Bronchial epithelial cell (primary cell): ENCODE measurements around the gene SLC35G2. TPM values are rescaled to one million over a fixed set of nuclear protein-coding genes. Genes with fewer than 3 reads are reported as not detected.
"Not testable (repeated sequence)": the region's sequence is repeated elsewhere in the genome, so short reads cannot be mapped to it uniquely, and the experiment has no call there.

Source experiments
- DNase-seq: peaks from one replicate; pipeline ENCODE4 v3.0.0-alpha.2; 2010; ENCODE audit warnings: low read depth
- FAIRE-seq: peaks from 2 replicates; lab custom pipeline; 2011; peaks lifted over from hg19 to GRCh38; lab: Jason Lieb, UNC
- H3K27me3 ChIP-seq: 2 replicates; pipeline ENCODE4 v1.5.1; 2011; ENCODE audit warnings: low read length; ENCODE audit not compliant: control insufficient read depth, insufficient read depth
- H3K36me3 ChIP-seq: 2 replicates; pipeline ENCODE4 v1.5.1; 2011; ENCODE audit warnings: low read length; ENCODE audit not compliant: control insufficient read depth, insufficient read depth
- H3K4me3 ChIP-seq: 2 replicates; pipeline ENCODE4 v1.5.1; 2011; ENCODE audit warnings: mild to moderate bottlenecking, low read depth, low read length, control low read depth
- total RNA-seq: library from RNA; depleted of rRNA; stranded (reverse); fragments of >200 nt; gene quantifications from 2 replicates; pipeline ENCODE4 v1.2.1, GENCODE V29; 2014
- TF ChIP-seq, protein P1 (sequence below): IDR thresholded peaks from 2 replicates; pipeline ENCODE4 v1.5.1; 2011; ENCODE audit warnings: mild to moderate bottlenecking, moderate library complexity, low read length, control low read depth, inconsistent platforms; ENCODE audit not compliant: insufficient read depth, severe bottlenecking

Gene SLC35G2
- total RNA-seq, 1 donor from 2014 or later, result 2.1 TPM

GRCh38 chr3:136861890-136862616, 43.1 kb downstream of the SLC35G2 start, which contains the start of gene NCK1:
TSS of gene NCK1 (plus strand) at chr3:136862208. CDS start at chr3:136928002, 65,794 bp downstream.
- DNase-seq (peak; percentile 92), FAIRE-seq (no peak)
- H3K27me3 ChIP-seq, result no peaks in the 10 kb centered on the region
- peak within 1 kb of the TSS; percentile 96 for H3K4me3 ChIP-seq
- TF ChIP-seq, protein P1, sequence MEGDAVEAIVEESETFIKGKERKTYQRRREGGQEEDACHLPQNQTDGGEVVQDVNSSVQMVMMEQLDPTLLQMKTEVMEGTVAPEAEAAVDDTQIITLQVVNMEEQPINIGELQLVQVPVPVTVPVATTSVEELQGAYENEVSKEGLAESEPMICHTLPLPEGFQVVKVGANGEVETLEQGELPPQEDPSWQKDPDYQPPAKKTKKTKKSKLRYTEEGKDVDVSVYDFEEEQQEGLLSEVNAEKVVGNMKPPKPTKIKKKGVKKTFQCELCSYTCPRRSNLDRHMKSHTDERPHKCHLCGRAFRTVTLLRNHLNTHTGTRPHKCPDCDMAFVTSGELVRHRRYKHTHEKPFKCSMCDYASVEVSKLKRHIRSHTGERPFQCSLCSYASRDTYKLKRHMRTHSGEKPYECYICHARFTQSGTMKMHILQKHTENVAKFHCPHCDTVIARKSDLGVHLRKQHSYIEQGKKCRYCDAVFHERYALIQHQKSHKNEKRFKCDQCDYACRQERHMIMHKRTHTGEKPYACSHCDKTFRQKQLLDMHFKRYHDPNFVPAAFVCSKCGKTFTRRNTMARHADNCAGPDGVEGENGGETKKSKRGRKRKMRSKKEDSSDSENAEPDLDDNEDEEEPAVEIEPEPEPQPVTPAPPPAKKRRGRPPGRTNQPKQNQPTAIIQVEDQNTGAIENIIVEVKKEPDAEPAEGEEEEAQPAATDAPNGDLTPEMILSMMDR, result no peak
- no peaks in the 10 kb centered on the region for H3K36me3 ChIP-seq

DNA sequence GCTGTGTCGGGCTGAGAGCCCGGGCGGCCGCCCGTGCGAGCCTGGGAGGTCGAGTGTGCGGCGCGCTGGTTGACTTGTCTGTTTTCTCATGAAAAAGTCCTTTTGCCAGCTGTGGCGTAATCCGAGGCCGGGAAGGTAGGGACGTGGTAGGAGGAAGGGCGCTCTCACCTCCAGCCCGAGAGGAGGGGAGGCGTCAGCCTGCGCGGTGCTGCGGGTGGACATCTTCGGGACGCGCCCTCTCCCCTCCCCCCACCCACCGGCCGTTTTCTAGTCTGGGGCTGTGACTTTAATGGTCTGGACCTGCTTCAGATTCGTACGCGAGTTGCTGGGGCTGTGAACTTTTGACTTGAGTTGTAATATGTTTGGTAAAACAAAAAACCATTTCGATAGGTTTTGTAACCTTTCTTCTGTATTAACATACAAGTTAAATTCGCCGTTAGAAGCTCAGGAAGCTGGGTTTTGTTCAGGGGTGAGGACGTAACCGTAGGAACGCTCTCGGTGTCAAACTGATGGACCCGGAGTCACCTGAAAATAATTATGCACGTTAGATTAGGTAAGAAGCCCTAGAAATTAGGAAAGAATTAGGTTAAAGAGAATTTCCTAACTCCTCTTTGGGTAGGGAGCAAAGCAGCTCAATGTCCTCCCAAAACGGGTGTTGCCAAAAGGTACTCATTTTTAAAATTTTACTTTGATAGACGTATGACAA, 43.8 kb downstream of the SLC35G2 start:
- TF ChIP-seq, protein P1, result no peak
- Histone ChIP-seq H3K4me3 (peak overlapping the region; percentile 96), H3K27me3 (no peaks in the 10 kb centered on the region), H3K36me3 (no peaks in the 10 kb centered on the region)
- DNase-seq (peak; percentile 64), FAIRE-seq (no peak)

GRCh38 chr3:136869282-136869681, 50.4 kb downstream of the SLC35G2 start:
- no peak for DNase-seq
- H3K27me3 ChIP-seq, result no peaks in the 10 kb centered on the region
- no peak overlapping the region for H3K4me3 ChIP-seq
- FAIRE-seq, result no peak
- TF ChIP-seq, protein P1, result no peak
- peaks cover 5% of the 10 kb centered on the region for H3K36me3 ChIP-seq

- not testable (repeated sequence) for H3K36me3 ChIP-seq, FAIRE-seq, H3K4me3 ChIP-seq, H3K27me3 ChIP-seq, DNase-seq
Observed at GRCh38 chr3:136872258-136872657, 53.3 kb downstream of the SLC35G2 start.

DNA sequence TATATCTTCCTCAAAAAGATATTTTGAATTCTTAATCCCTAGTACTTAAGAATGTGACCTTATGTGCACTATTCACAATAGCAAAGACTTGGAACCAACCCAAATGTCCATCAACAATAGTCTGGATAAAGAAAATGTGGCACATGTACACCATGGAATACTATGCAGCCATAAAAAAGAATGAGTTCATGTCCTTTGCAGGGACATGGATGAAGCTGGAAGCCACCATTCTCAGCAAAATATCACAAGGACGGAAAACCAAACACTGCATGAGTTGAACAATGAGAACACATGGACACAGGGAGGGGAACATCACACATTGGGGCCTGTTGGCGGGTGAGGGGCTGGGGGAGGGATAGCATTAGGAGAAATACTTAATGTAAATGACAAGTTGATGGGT, 60.6 kb downstream of the SLC35G2 start:
- not testable (repeated sequence) for H3K4me3 ChIP-seq, H3K36me3 ChIP-seq, H3K27me3 ChIP-seq, DNase-seq, FAIRE-seq

DNA sequence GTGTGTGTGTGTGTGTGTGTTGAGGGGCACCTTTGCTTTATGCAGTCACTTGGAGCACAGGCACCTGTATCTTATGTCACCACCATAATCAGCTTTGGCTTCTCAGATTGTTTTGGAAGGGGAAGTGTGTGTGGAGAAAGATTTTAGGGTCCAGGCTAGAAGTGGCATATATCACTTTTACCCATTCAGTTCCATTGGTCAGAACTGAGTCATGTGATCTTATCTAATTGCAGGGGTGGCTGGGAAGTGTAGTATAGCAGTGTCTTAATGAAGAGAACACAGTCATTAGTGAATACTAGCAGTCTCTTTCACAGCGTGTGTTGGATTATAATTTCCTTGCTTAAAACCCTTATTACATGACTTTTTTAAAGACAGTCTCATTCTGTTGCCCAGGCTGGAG, 63.6 kb downstream of the SLC35G2 start:
- TF ChIP-seq, protein P1, result no peak
- no peak overlapping the region for H3K4me3 ChIP-seq
- H3K36me3 ChIP-seq, result no peaks in the 10 kb centered on the region
- no peak for FAIRE-seq
- no peaks in the 10 kb centered on the region for H3K27me3 ChIP-seq
- DNase-seq, result no peak
